ENCODE data around the gene ARID2.

GRCh38 chr12:45816652-45817051, 87.1 kb downstream of the ARID2 start:
- peak; percentile 20; the same call in 1 of the 2 replicates for TF ChIP-seq CTCF (conservative IDR thresholded peaks at IDR 0.05; ENCODE audit: low read depth, low read length)
- TF ChIP-seq EZH2 (IDR thresholded peaks at IDR 0.05; ENCODE audit: borderline replicate concordance, low read depth, low read length, poor library complexity, severe bottlenecking) = no peak
